GM18505 (cell line): ENCODE results near the gene B3GNT3.
A peak's percentile ranks its signal among the peaks of the same experiment; 100 is the strongest.
"Not testable (repeated sequence)": the region's sequence is repeated elsewhere in the genome, so short reads cannot be mapped to it uniquely, and the experiment has no call there.

Source experiments
- ATAC-seq: cut with Tn5 transposase; IDR thresholded peaks from one replicate; pipeline ENCODE4 v1.9.1; 2021; ENCODE audit not compliant: unreplicated experiment
- POLR2A ChIP-seq: IDR thresholded peaks from 4 replicates; pipeline ENCODE4 v1.6.1; 2011; ENCODE audit warnings: borderline replicate concordance; ENCODE audit not compliant: insufficient read depth, insufficient read length; ENCODE audit errors: extremely low read depth

The B3GNT3 gene

GRCh38 chr19:17755977-17756670, 38.8 kb upstream of the B3GNT3 start:
- no peak for ATAC-seq
- TF ChIP-seq POLR2A: no peak

- no peak for ATAC-seq
- no peak for TF ChIP-seq POLR2A
Measured at GRCh38 chr19:17757125-17757524, 37.8 kb upstream of the B3GNT3 start.

GRCh38 chr19:17758515-17758914, 36.4 kb upstream of the B3GNT3 start:
- TF ChIP-seq POLR2A: no peak
- no peak for ATAC-seq

GRCh38 chr19:17761148-17761547, 33.8 kb upstream of the B3GNT3 start:
- no peak for ATAC-seq
- no peak for TF ChIP-seq POLR2A

- no peak for ATAC-seq
- no peak for TF ChIP-seq POLR2A
Measured at GRCh38 chr19:17762505-17763229, 32.3 kb upstream of the B3GNT3 start.

GRCh38 chr19:17764348-17764747, 30.6 kb upstream of the B3GNT3 start:
- no peak for TF ChIP-seq POLR2A
- no peak for ATAC-seq

GRCh38 chr19:17765069-17765618, 29.8 kb upstream of the B3GNT3 start:
- no peak for ATAC-seq
- no peak for TF ChIP-seq POLR2A

- TF ChIP-seq POLR2A: no peak
- ATAC-seq: no peak
Measured at GRCh38 chr19:17766543-17767131, 28.3 kb upstream of the B3GNT3 start.

GRCh38 chr19:17767559-17767958, 27.4 kb upstream of the B3GNT3 start:
- no peak for ATAC-seq
- no peak for TF ChIP-seq POLR2A

GRCh38 chr19:17770613-17771012, 24.3 kb upstream of the B3GNT3 start:
- no peak for ATAC-seq
- TF ChIP-seq POLR2A: no peak

- no peak for TF ChIP-seq POLR2A
- no peak for ATAC-seq
Measured at GRCh38 chr19:17772172-17772571, 22.8 kb upstream of the B3GNT3 start.

- ATAC-seq: no peak
- no peak for TF ChIP-seq POLR2A
Measured at GRCh38 chr19:17775245-17775927, 19.6 kb upstream of the B3GNT3 start.

GRCh38 chr19:17775991-17776803, 18.7 kb upstream of the B3GNT3 start:
- no peak for TF ChIP-seq POLR2A
- peak; percentile 61 for ATAC-seq

- ATAC-seq: not testable (repeated sequence)
Measured at GRCh38 chr19:17777840-17778239, 17.1 kb upstream of the B3GNT3 start.
